GM19035 (cell line): ENCODE data around the gene DTWD2.
"Not testable (repeated sequence)": the region's sequence is repeated elsewhere in the genome, so short reads cannot be mapped to it uniquely, and the experiment has no call there.

ENCODE experiments used
- ATAC-seq: cut with Tn5 transposase; IDR thresholded peaks from one replicate; pipeline ENCODE4 v1.9.1; 2021; ENCODE audit not compliant: unreplicated experiment

Gene DTWD2

DNA sequence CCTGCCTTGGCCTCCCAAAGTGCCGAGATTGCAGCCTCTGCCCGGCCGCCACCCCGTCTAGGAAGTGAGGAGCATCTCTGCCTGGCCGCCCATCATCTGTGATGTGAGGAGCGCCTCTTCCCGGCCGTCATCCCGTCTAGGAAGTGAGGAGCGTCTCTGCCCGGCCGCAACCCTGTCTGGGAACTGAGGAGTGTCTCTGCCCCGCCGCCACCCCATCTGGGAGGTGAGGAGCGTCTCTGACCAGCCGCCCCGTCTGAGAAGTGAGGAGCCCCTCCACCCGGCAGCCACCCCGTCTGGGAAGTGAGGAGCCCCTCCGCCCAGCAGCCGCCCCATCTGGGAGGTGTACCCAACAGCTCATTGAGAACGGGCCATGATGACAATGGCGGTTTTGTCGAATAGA lies 10.5 kb upstream of the DTWD2 start:
- not testable (repeated sequence) for ATAC-seq

DNA sequence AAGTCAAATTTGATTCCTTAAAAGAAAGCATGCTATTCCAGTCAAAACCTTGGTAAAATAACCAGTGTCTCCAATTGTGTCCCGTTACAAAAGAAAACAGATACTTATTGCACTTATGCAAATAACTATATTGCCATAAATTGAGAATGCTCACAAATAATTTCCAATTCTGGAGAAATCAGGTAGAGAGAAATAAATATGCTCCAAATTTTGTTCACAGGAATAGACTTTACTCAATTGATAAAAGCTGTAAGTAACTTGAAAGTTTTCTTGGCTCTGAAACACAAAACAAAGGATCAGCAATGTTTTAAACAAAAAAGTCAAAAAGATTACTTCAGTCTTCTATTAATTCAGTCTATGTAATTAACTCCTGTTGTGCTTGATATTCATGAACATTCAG lies 7.8 kb upstream of the DTWD2 start:
- ATAC-seq: no peak

DNA sequence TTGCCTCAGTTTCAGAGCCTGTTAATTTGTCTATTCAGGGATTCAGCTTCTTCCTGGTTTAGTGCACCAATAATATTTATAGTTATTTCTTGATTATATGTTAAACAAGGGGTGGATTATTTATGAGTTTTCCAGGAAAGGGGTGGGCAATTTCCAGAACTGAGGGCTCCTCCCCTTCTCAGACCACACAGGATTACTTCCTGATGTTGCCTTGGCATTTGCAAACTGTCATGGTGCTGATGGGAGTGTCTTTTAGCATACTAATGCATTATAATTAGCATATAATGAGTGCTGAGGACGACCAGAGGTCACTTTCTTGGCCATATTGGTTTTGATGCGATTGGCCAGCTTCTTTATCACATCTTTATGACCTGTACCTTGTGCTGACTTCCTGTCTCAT lies 6.2 kb upstream of the DTWD2 start:
- no peak for ATAC-seq

DNA sequence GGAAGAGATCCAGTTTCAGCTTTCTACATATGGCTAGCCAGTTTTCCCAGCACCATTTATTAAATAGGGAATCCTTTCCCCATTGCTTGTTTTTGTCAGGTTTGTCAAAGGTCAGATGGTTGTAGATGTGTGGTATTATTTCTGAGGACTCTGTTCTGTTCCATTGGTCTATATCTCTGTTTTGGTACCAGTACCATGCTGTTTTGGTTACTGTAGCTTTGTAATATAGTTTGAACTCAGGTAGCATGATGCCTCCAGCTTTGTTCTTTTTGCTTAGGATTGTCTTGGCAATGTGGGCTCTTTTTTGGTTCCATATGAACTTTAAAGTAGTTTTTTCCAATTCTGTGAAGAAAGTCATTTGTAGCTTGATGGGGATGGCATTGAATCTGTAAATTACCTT lies 4.8 kb upstream of the DTWD2 start:
- ATAC-seq: not testable (repeated sequence)

GRCh38 chr5:118992055-118992454 lies 3.7 kb upstream of the DTWD2 start:
- not testable (repeated sequence) for ATAC-seq

DNA sequence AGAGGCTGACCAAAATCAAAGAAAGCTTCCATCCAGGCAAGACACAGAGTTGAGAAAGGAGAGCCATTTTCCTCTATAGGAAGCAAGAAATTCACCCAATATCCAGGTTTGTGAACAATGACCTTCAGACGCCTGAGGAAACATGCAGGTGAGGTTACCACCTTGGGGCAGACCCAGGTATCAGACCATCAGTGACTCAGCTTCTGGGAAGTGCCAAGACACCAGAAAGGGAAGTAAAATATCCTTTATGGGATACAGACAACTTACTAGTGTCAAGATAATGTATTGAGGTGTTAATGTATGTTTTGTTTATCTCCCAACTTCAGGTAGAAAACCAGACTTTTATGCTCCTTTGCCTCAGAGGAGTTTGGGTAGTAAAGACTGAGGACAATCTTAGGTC lies 2.2 kb upstream of the DTWD2 start:
- ATAC-seq: no peak

- no peak for ATAC-seq
These were observed 1.5 kb upstream of the DTWD2 start for GRCh38 chr5:118989816-118990215.

DNA sequence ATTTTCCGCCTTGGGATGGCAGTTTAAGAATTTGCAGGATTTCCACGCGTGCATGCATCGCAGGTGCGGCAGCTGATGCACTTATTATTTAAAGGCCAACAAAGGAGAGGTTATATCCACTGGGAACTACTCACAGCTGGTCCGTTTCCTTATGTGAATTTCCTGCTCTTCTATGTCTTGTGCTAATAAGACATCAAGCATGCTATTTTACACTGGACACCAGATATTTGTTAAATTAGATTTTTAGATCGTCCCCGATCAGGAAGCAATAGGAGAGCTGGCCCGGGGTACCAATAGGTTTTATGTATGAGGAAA lies 476 bp upstream of the DTWD2 start:
- ATAC-seq: no peak

DNA sequence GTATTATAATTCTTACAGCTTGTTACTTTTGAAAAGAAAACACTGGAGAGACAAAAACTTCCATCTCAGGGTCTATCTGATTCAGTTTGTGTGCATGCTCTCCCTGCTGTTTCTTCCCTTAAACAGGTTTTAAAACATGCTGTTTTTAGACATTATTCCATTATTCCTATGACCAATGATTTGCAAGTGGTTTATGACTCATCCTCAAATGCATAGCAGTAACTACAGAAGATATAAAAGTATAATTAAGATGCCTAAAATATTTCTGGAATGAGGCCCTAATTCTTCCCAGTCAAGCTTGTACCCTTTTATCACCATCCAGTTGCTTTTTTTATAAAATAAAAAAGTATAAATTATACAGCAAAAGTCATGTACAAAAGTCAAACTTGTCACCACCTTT lies 3.7 kb downstream of the DTWD2 start:
- no peak for ATAC-seq

GRCh38 chr5:118981783-118982182 lies 6.6 kb downstream of the DTWD2 start:
- no peak for ATAC-seq

DNA sequence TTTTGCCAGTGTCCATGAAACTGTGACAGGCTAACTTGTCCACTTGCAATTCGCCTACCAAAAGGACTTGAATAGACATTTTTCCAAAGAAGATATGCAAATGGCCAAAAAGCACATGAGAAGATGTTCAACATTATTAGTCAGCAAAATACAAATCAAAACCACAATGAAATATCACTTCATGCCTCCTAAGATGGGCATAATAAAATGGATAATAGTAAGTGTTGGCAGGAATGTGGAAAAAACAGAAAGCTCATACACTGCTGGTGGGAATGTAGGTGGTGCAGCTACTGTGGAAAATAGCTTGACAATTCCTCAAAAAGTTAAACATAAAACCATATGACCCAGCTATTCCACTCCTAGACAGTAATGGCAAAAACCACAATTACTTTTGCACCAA lies 7.9 kb downstream of the DTWD2 start:
- no peak for ATAC-seq

DNA sequence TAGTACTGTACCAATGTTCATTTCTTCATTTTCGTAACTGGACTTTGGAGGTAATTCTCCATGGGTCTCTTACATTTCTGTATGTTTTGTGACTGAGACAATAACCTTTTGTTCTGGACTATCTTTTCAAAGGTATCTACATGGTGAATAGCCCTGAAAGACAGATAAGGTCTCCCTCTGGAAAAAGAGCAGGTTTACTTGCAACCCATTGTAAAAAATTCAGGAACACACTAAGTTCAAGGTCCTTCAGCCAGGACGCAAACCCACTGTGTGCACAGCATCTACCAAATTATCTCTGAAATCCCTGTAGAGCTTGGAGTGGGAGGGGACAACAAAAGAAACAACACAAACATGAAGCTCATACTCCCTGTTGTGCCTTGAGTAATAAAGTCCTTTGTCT lies 8.3 kb downstream of the DTWD2 start:
- no peak for ATAC-seq

GRCh38 chr5:118973779-118974445 lies 14.4 kb downstream of the DTWD2 start:
- ATAC-seq: not testable (repeated sequence)

DNA sequence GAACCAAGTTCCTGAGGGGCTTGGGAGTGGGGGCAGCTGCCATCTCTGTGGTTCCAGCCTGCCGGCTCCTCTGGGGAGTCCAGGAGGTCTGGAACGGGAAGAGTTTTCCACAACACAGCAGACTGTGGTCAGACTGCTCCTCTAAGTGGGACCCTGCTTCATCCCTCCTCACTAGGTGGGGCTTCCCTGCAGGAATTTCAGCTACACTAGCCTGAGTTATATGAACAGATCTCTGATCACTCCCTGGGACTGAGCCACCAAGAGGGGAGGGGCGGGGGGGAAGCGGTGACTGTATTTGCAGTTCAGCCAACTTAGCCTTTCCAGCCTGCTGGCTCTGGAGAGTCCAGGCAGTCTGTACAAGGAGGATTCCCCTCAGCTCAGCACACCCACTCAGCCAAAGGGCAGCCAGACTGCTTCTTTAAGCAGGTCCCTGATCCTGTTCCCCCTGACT lies 19.4 kb downstream of the DTWD2 start:
- ATAC-seq: no peak

- no peak for ATAC-seq
These were observed 19.9 kb downstream of the DTWD2 start for GRCh38 chr5:118968406-118968911.

- no peak for ATAC-seq
These were observed 21.3 kb downstream of the DTWD2 start for GRCh38 chr5:118967059-118967508.

DNA sequence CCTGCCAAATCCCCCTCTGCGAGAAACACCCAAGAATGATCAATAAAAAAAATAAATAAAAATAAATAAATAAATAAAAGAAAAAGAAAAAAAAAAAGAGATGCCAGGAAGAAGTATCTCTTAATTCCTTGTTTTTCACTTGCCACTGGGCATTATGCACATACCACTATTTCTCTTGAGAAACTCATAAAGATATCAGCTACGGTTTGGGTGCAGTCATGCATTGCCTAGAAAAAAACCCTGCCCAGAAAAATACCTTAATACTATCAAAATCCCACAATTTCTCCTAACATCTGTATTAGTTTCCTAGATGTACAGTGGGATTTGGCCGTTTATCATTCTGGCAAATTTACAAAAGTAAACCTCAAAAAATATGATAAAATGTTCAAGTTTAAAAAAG lies 22.5 kb downstream of the DTWD2 start:
- no peak for ATAC-seq

- ATAC-seq: not testable (repeated sequence)
These were observed 23.4 kb downstream of the DTWD2 start for GRCh38 chr5:118964970-118965369.

DNA sequence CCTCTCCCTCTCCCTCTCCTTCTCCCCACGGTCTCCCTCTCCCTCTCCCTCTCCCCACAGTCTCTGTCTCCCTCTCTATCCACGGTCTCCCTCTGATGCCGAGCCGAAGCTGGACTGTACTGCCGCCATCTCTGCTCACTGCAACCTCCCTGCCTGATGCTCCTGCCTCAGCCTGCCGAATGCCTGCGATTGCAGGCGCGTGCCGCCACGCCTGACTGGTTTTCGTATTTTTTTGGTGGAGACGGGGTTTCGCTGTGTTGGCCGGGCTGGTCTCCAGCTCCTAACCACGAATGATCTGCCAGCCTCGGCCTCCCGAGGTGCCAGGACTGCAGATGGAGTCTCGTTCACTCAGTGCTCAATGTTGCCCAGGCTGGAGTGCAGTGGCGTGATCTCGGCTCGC lies 24.0 kb downstream of the DTWD2 start:
- ATAC-seq: not testable (repeated sequence)

- ATAC-seq: no peak
These were observed 25.2 kb downstream of the DTWD2 start for GRCh38 chr5:118963169-118963568.

GRCh38 chr5:118960557-118960956 lies 27.8 kb downstream of the DTWD2 start:
- no peak for ATAC-seq

GRCh38 chr5:118956727-118957126 lies 31.6 kb downstream of the DTWD2 start:
- ATAC-seq: no peak

DNA sequence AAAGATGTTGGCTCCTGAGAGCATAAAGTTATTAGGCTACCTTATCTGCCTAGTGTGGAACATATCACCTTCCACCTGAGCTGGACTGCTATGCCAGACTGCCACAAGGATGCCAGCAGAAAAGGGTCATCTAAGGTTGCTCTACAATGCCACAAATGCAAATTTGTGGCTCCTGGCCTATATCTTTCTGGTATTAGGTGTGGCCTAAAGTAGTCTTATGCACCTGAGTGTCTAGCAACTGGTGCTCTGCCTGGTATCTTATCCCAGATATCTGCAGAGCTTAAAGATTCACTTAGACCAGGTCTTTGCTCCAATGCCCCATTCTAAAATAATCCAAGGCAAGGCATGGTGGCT lies 34.7 kb downstream of the DTWD2 start:
- no peak for ATAC-seq
